AG04449 (cell line): ENCODE measurements around the gene PPP1CA.
A peak's percentile ranks its signal among the peaks of the same experiment; 100 is the strongest.

ENCODE experiments used
- CTCF ChIA-PET: fragments of 350-600 bp; formaldehyde crosslinking; extraction: SDS; loops from one replicate; lab custom pipeline; 2021; ENCODE audit warnings: antibody characterized with exemption; lab: Yijun Ruan, JAX
- POLR2A ChIA-PET: fragments of 400-600, 350-600 bp; formaldehyde crosslinking; extraction: SDS; loops from one replicate; lab custom pipeline; 2020; ENCODE audit warnings: antibody characterized with exemption, inconsistent platforms; lab: Yijun Ruan, JAX
- DNase-seq: peaks from one replicate; pipeline ENCODE4 v3.0.0-alpha.2; 2010; ENCODE audit warnings: low read depth, low spot score
- H3K4me3 ChIP-seq: 2 replicates; pipeline ENCODE4 v1.5.1; 2011; ENCODE audit warnings: low read depth, mild to moderate bottlenecking, control low read depth, low read length
- CTCF ChIP-seq: IDR thresholded peaks from one replicate; pipeline ENCODE4 v1.5.1; 2011; ENCODE audit warnings: mild to moderate bottlenecking, moderate library complexity, low read length, control low read depth, inconsistent platforms; ENCODE audit not compliant: insufficient read depth; ENCODE audit errors: missing control alignments

PPP1CA gene

DNA sequence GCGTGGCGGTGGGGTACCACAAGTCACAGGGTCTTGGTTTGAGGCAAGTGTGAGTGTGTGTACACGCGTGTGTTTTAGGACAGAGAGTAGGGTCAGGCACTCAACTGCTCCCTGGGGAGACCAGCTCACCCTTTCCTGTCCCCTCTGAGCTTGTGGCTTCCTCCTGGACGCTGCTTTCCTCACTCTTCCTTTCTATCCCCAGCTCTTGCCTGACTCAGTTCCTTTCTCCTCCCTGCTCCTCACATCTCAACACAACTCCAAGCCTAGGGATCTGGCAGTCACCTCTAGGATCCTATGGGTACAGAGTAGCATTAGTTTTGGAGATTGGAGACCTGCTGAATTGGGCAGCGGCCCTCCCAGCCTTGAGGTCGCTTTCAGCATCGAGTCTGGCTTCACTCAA is 32.4 kb downstream of the PPP1CA start:
- TF ChIP-seq CTCF: no peak
- peak overlapping the region; percentile 23 for H3K4me3 ChIP-seq
- no peak for DNase-seq
- CTCF ChIA-PET: interaction anchor here (0.9 to 47.5 kb wide), 3 partner anchors 0 to 24 kb away, joined by 3 to 2108 read pairs (median 2108); partner anchors contain the start of genes CLCF1, POLD4, PPP1CA and RAD9A
- POLR2A ChIA-PET: interaction anchor here (0.6 to 7.0 kb wide), 5 partner anchors 12 to 52 kb away, joined by 3 to 76 read pairs (median 3); partner anchors contain the start of gene POLD4

- POLR2A ChIA-PET: interaction anchor here (1.0 to 7.0 kb wide), 2 partner anchors 14 to 15 kb away, joined by 3 to 76 read pairs; partner anchors contain the start of gene POLD4
- DNase-seq: no peak
- no peak overlapping the region for H3K4me3 ChIP-seq
- TF ChIP-seq CTCF: no peak
- CTCF ChIA-PET: interaction anchor here (41.2 to 47.5 kb wide), 2 partner anchors 0 to 12 kb away, joined by 2108 read pairs; partner anchors contain the start of genes CLCF1, POLD4, PPP1CA and RAD9A
Observed at GRCh38 chr11:67368621-67369020, 33.0 kb downstream of the PPP1CA start.

DNA sequence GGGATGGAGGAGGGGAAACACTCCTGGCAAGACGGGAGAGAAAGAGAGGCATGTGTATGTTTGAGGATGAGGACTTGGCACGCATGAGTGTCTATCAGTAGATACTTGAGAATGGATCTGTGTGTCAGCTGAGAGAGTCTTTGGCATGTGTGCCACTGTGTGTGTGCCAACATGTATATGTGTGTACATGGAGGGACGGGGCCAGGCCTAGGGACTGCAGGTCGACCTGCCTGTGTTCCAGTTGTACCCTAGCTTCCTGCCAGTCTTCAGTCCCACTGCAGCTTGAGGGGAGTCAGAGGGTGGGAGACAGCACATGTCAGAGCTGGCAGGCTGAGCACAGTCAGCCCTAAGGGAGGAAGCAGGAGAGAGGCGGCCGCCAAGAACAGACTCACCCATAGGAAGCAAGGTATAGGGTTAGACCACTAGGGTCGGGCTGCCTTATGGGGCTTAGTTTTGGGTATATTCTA is 33.9 kb downstream of the PPP1CA start:
- CTCF ChIA-PET: interaction anchor here (41.2 to 47.5 kb wide), 2 partner anchors 1 to 13 kb away, joined by 2108 read pairs; partner anchors contain the start of genes CLCF1, POLD4, PPP1CA and RAD9A
- H3K4me3 ChIP-seq: no peak overlapping the region
- no peak for DNase-seq
- TF ChIP-seq CTCF: no peak
- POLR2A ChIA-PET: interaction anchor here (0.8 kb wide), 1 partner anchor 52 kb away, joined by 3 read pairs; no protein-coding TSS in a partner anchor

GRCh38 chr11:67366961-67367760 is 34.5 kb downstream of the PPP1CA start:
- no peak for TF ChIP-seq CTCF
- POLR2A ChIA-PET: interaction anchor here (0.8 kb wide), 1 partner anchor 52 kb away, joined by 3 read pairs; no protein-coding TSS in a partner anchor
- no peak for DNase-seq
- CTCF ChIA-PET: interaction anchor here (41.2 to 47.5 kb wide), 2 partner anchors 2 to 14 kb away, joined by 2108 read pairs; partner anchors contain the start of genes CLCF1, POLD4, PPP1CA and RAD9A
- no peak overlapping the region for H3K4me3 ChIP-seq

DNA sequence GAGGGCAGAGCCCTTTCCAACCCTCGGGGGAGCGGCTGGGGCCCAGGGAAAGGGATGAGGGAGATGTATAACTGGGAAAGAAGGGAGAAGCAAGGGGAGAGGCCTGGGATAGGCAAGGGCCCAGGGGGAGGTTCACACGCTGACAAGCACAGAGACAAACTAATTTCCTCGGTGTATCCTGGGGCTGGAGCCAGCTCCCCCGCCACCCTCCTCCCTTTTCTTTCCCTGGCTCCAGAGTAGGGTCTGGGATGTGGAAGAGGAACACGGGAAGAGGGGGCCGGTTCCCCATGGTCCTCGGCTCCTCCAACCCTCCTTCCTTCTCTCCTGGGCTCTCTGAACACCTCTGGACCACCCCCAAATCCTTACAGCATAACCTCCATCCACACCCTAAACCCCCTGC is 35.1 kb downstream of the PPP1CA start:
- H3K4me3 ChIP-seq: no peak overlapping the region
- DNase-seq: no peak
- TF ChIP-seq CTCF: no peak
- POLR2A ChIA-PET: no interaction called here
- CTCF ChIA-PET: interaction anchor here (41.2 to 47.5 kb wide), 2 partner anchors 2 to 14 kb away, joined by 2108 read pairs; partner anchors contain the start of genes CLCF1, POLD4, PPP1CA and RAD9A
